ENCODE measurements around the gene PDE3B. TPM values are rescaled to one million over a fixed set of nuclear protein-coding genes. Genes with fewer than 3 reads are reported as not detected.
A peak's percentile ranks its signal among the peaks of the same experiment; 100 is the strongest.

The PDE3B gene
- polyA plus RNA-seq, 1 experiment: 0.10 TPM

- no peaks in the 10 kb centered on the region for H3K27me3 ChIP-seq (ENCODE audit: control insufficient read depth, insufficient read depth, low read length)
- TF ChIP-seq CTCF (IDR thresholded peaks at IDR 0.05; ENCODE audit: low read depth, low read length): no peak
- H3K9me3 ChIP-seq (ENCODE audit: control insufficient read depth, insufficient read depth, low read length): no peaks in the 10 kb centered on the region; the same call in 1 of the 2 replicates
- ChIA-PET POLR2A (no interaction called here), CTCF (interaction anchor here (2.0 kb wide), 1 partner anchor 21 kb away, joined by 11 read pairs; no protein-coding TSS in a partner anchor)
- no peak overlapping the region for H3K27ac ChIP-seq (ENCODE audit: low read depth, low read length)
- no peak overlapping the region for H3K4me3 ChIP-seq (ENCODE audit: low read depth, low read length)
- no peak for DNase-seq (ENCODE audit: low read depth, low spot score)
These were observed 242.9 kb downstream of the PDE3B start for GRCh38 chr11:14886513-14886912.

- Histone ChIP-seq H3K27ac (ENCODE audit: low read depth, low read length) (peak overlapping the region; percentile 57), H3K9me3 (ENCODE audit: control insufficient read depth, insufficient read depth, low read length) (no peaks in the 10 kb centered on the region; the same call in 1 of the 2 replicates), H3K4me3 (ENCODE audit: low read depth, low read length) (peak overlapping the region; percentile 85), H3K27me3 (ENCODE audit: control insufficient read depth, insufficient read depth, low read length) (peaks cover 8% of the 10 kb centered on the region)
- ChIA-PET CTCF (interaction anchor here (0.8 to 4.8 kb wide), 2 partner anchors 15 to 183 kb away, joined by 3 to 37 read pairs; no protein-coding TSS in a partner anchor), POLR2A (interaction anchor here (0.8 kb wide), 2 partner anchors 15 to 16 kb away, joined by 3 to 4 read pairs; no protein-coding TSS in a partner anchor)
- TF ChIP-seq CTCF (IDR thresholded peaks at IDR 0.05; ENCODE audit: low read depth, low read length): no peak
- peak; percentile 69 for DNase-seq (ENCODE audit: low read depth, low spot score)
These were observed 247.8 kb downstream of the PDE3B start for GRCh38 chr11:14891143-14892035.

- ChIA-PET CTCF (interaction anchor here (0.8 to 4.8 kb wide), 2 partner anchors 14 to 183 kb away, joined by 3 to 37 read pairs; no protein-coding TSS in a partner anchor), POLR2A (interaction anchor here (0.8 kb wide), 2 partner anchors 14 to 16 kb away, joined by 3 to 4 read pairs; no protein-coding TSS in a partner anchor)
- no peak for TF ChIP-seq CTCF (IDR thresholded peaks at IDR 0.05; ENCODE audit: low read depth, low read length)
These were observed 248.5 kb downstream of the PDE3B start, which contains the start of gene CYP2R1 for GRCh38 chr11:14892036-14892556. CYP2R1 (minus strand) TSS chr11:14892231; CDS start chr11:14892205, 26 bp downstream.

GRCh38 chr11:14892577-14892976, 249.0 kb downstream of the PDE3B start:
- TF ChIP-seq CTCF (IDR thresholded peaks at IDR 0.05; ENCODE audit: low read depth, low read length): no peak
- Histone ChIP-seq H3K4me3 (ENCODE audit: low read depth, low read length) (peak overlapping the region; percentile 85), H3K9me3 (ENCODE audit: control insufficient read depth, insufficient read depth, low read length) (no peaks in the 10 kb centered on the region; the same call in 1 of the 2 replicates), H3K27ac (ENCODE audit: low read depth, low read length) (no peak overlapping the region), H3K27me3 (ENCODE audit: control insufficient read depth, insufficient read depth, low read length) (peaks cover 8% of the 10 kb centered on the region)
- CTCF ChIA-PET: interaction anchor here (0.8 to 4.8 kb wide), 2 partner anchors 14 to 182 kb away, joined by 3 to 37 read pairs; no protein-coding TSS in a partner anchor
- no peak for DNase-seq (ENCODE audit: low read depth, low spot score)
- POLR2A ChIA-PET: interaction anchor here (0.8 kb wide), 1 partner anchor 14 kb away, joined by 3 read pairs; no protein-coding TSS in a partner anchor

More at GRCh38 chr11:14892036-14892556, 248.5 kb downstream of the PDE3B start, which contains the start of gene CYP2R1:
- peak; percentile 89 for DNase-seq (ENCODE audit: low read depth, low spot score)
- Histone ChIP-seq H3K4me3 (ENCODE audit: low read depth, low read length) (peak within 1 kb of the TSS; percentile 85), H3K9me3 (ENCODE audit: control insufficient read depth, insufficient read depth, low read length) (no peaks in the 10 kb centered on the region; the same call in 1 of the 2 replicates), H3K27me3 (ENCODE audit: control insufficient read depth, insufficient read depth, low read length) (peaks cover 8% of the 10 kb centered on the region), H3K27ac (ENCODE audit: low read depth, low read length) (peak within 1 kb of the TSS; percentile 57)
